Activated naive CD8-positive, alpha-beta T cell treated with anti-CD3 and anti-CD28 coated beads, Interleukin-2, amount 10 ng/mL, durations not matched to agents 7 days and 5 days (primary cell): ENCODE results near the gene TMTC1. TPM values are rescaled to one million over a fixed set of nuclear protein-coding genes. Genes with fewer than 3 reads are reported as not detected.
"Not testable (repeated sequence)": the region's sequence is repeated elsewhere in the genome, so short reads cannot be mapped to it uniquely, and the experiment has no call there.

Experiments
- ATAC-seq: fragments of 150-1000 bp; cut with Tn5 transposase; one replicate; pipeline ENCODE4 v1.10.0; 2021; ENCODE audit warnings: low read depth, moderate library complexity
- POLR2A ChIA-PET: fragments of 350-600 bp; sonication (Branson Sonifier 250); formaldehyde crosslinking; loops from one replicate; lab custom pipeline; 2021; ENCODE audit warnings: antibody characterized with exemption; lab: Charles Lee
- DNase-seq: peaks from one replicate; pipeline ENCODE4 v3.0.0; 2021
- H3K27ac Mint-ChIP-seq: one replicate; pipeline ENCODE4 v1.8.0; 2022; ENCODE audit warnings: mild to moderate bottlenecking, mixed read lengths
- H3K27me3 Mint-ChIP-seq: one replicate; pipeline ENCODE4 v1.8.0; 2022; ENCODE audit warnings: mild to moderate bottlenecking, moderate library complexity, mixed read lengths
- H3K36me3 Mint-ChIP-seq: one replicate; pipeline ENCODE4 v1.8.0; 2021; ENCODE audit warnings: mild to moderate bottlenecking, mixed read lengths
- H3K4me1 Mint-ChIP-seq: one replicate; pipeline ENCODE4 v1.8.0; 2021; ENCODE audit warnings: mixed read lengths
- H3K4me3 Mint-ChIP-seq: one replicate; pipeline ENCODE4 v1.8.0; 2022; ENCODE audit warnings: mild to moderate bottlenecking, moderate library complexity, mixed read lengths
- H3K9me3 Mint-ChIP-seq: one replicate; pipeline ENCODE4 v1.8.0; 2021; ENCODE audit warnings: mixed read lengths
- total RNA-seq, 2 experiments: library from RNA; stranded (reverse); gene quantifications; one replicate each; pipeline ENCODE4 v1.2.3, GENCODE V29; 2021

The TMTC1 gene
- total RNA-seq, 2 experiments from 2014 or later: not detected

DNA sequence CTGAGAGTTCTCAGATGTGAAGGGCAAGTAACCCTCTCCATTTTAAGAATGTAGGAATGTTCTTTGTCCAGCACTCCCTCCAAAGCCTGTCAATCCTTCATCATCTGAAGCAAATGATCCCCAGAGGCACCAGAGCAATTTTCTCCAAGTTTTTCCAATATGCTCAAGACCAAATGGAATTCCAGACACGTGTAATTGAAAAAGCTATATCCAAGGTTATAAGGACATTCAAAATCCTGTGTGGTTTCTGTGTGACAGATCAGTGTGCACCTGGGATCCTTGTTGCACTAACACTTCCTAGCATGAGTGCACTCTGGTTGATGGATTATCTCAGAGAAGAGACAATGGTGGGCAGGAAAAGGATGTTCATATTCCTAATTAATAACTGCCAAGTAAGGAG, 220.7 kb downstream of the TMTC1 start:
- Mint-ChIP-seq H3K36me3 (no peaks in the 10 kb centered on the region), H3K27me3 (peaks cover 20% of the 10 kb centered on the region), H3K4me3 (no peak overlapping the region), H3K9me3 (no peaks in the 10 kb centered on the region), H3K4me1 (peaks cover 9% of the 10 kb centered on the region), H3K27ac (no peak overlapping the region)
- POLR2A ChIA-PET: no interaction called here
- DNase-seq (no peak), ATAC-seq (no peak)

GRCh38 chr12:29562110-29562804, 221.5 kb downstream of the TMTC1 start:
- ATAC-seq: no peak
- peaks cover 9% of the 10 kb centered on the region for H3K4me1 Mint-ChIP-seq
- POLR2A ChIA-PET: no interaction called here
- H3K9me3 Mint-ChIP-seq: no peaks in the 10 kb centered on the region
- H3K27me3 Mint-ChIP-seq: peaks cover 17% of the 10 kb centered on the region
- no peak overlapping the region for H3K27ac Mint-ChIP-seq
- DNase-seq: no peak
- H3K36me3 Mint-ChIP-seq: no peaks in the 10 kb centered on the region
- H3K4me3 Mint-ChIP-seq: no peak overlapping the region

- no peak overlapping the region for H3K27ac Mint-ChIP-seq
- H3K36me3 Mint-ChIP-seq: no peaks in the 10 kb centered on the region
- POLR2A ChIA-PET: no interaction called here
- H3K4me1 Mint-ChIP-seq: peaks cover 9% of the 10 kb centered on the region
- ATAC-seq (no peak), DNase-seq (no peak)
- H3K9me3 Mint-ChIP-seq: no peaks in the 10 kb centered on the region
- H3K27me3 Mint-ChIP-seq: peaks cover 17% of the 10 kb centered on the region
- H3K4me3 Mint-ChIP-seq: no peak overlapping the region
Measured at GRCh38 chr12:29561664-29562071, 222.1 kb downstream of the TMTC1 start.

- no peak for ATAC-seq
- Mint-ChIP-seq H3K36me3 (no peaks in the 10 kb centered on the region), H3K4me3 (no peak overlapping the region), H3K27me3 (peaks cover 7% of the 10 kb centered on the region), H3K27ac (no peak overlapping the region), H3K4me1 (peaks cover 6% of the 10 kb centered on the region), H3K9me3 (no peaks in the 10 kb centered on the region)
- POLR2A ChIA-PET: no interaction called here
- DNase-seq: no peak
Measured at GRCh38 chr12:29559198-29559597, 224.5 kb downstream of the TMTC1 start.

DNA sequence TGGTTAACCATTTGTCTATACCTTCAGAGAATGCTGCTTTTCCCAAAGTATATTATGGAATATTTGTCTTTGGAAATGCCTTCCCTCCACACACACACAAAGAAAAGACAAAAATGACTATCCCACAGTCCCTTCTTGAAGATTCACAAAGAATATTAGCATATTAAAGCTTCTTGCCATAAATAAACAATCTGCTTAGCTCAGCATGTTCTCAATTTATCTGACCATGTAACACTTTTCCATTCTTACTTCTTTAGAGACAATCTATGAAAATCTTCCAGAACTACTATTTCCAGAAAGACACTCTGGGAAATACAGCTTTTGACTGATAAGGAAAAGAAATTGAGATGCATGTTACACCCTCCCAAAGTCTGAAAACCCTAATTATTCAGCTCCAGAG, 227.4 kb downstream of the TMTC1 start:
- Mint-ChIP-seq H3K36me3 (no peaks in the 10 kb centered on the region), H3K27ac (no peak overlapping the region), H3K9me3 (no peaks in the 10 kb centered on the region), H3K4me3 (no peak overlapping the region), H3K4me1 (no peaks in the 10 kb centered on the region), H3K27me3 (no peaks in the 10 kb centered on the region)
- POLR2A ChIA-PET: no interaction called here
- ATAC-seq (no peak), DNase-seq (no peak)

GRCh38 chr12:29555451-29555850, 228.3 kb downstream of the TMTC1 start:
- H3K4me1 Mint-ChIP-seq, POLR2A ChIA-PET, H3K9me3 Mint-ChIP-seq, ATAC-seq, H3K4me3 Mint-ChIP-seq, H3K27ac Mint-ChIP-seq, DNase-seq, H3K27me3 Mint-ChIP-seq, H3K36me3 Mint-ChIP-seq: not testable (repeated sequence)

DNA sequence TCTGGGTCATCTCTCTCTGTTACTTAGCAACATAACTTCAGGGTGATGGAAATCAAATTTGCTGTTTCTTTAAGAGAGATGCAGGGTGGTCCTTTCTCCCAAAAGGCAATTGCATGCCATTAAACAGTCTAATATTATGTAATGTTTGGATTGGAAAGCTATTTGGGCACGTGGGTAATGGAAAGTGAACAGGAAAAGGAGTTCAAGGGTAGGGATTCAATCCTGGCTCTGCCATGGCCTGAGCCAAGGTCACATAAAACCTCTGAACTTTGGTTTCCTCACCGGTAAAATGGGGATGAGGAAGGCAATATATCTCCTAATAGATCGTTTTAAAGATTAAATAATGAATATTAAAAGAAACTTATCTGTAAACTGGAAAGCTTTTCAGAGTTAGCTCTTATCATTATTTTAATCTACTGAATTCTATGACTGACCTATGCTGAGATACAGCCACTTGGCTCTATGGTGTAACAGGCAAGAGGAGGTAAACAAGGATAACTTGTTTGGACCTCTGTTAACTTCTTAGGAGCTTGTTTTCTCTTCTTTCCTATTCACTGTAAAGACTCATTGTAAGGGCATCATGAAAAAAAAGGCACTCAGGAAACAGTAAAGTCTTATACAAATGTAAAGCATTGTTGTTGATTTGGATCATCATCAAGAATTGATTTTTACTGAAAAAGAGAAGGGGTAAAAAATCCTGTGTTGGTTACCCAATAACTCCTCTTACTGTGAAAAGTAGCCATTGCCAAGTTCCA, 230.6 kb downstream of the TMTC1 start:
- Mint-ChIP-seq H3K9me3 (no peaks in the 10 kb centered on the region), H3K36me3 (no peaks in the 10 kb centered on the region), H3K27ac (no peak overlapping the region), H3K27me3 (no peaks in the 10 kb centered on the region), H3K4me1 (no peaks in the 10 kb centered on the region), H3K4me3 (no peak overlapping the region)
- ATAC-seq (no peak), DNase-seq (no peak)
- POLR2A ChIA-PET: no interaction called here

DNA sequence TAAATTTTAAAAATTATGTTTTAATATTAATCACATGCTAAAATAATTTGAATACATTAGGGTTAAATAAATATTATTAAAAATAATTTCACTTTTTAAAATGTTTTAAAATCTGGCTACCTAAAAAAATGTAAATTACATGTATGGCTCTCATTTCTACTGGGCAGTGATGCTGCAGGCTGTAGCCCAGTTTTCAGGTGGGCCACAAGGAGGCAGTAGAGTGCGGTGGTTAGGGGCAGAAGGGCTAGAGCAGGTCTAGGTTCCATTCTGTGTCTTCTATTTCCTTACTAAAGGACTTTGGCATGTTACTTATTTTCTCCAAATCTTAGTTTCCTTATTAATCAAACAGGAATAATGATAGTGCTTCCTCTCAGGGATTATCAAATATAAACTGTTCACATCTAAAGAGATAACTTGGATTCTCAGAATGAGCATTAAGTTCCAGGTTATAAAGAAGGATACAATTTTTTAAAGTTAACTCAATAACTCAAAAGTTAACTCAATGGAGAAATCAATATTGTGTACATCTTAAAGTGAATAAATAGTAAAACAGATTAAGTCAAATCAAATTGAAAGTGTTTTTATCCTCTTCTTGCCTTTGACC, 231.3 kb downstream of the TMTC1 start:
- POLR2A ChIA-PET: no interaction called here
- no peak for ATAC-seq
- H3K4me1 Mint-ChIP-seq: no peaks in the 10 kb centered on the region

DNA sequence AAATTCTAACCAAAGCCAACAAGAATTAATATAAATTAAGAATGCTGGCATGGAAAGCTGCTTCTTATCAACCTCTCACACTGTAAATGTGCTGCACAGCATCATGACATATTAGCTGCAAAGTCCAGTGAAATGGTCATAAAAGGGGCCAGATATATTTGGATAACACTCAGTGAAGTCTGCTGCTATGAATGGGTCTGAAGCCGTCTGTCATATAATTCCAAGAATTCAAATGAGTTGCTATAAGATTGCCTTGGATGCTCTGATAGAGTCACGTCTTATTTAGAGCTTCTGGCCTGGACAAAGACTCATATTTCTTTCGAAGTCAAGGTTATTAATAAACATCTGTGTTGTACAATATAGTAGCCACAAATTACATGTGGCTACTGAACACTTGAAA, 231.9 kb downstream of the TMTC1 start:
- peaks cover 2% of the 10 kb centered on the region for H3K27me3 Mint-ChIP-seq
- ATAC-seq (no peak), DNase-seq (no peak)
- POLR2A ChIA-PET: interaction anchor here (0.7 kb wide), 1 partner anchor 1280 kb away, joined by 3 read pairs; no protein-coding TSS in a partner anchor
- H3K9me3 Mint-ChIP-seq: no peaks in the 10 kb centered on the region
- H3K36me3 Mint-ChIP-seq: no peaks in the 10 kb centered on the region
- no peak overlapping the region for H3K27ac Mint-ChIP-seq
- no peaks in the 10 kb centered on the region for H3K4me1 Mint-ChIP-seq
- H3K4me3 Mint-ChIP-seq: no peak overlapping the region

More for the DNA sequence above, 231.3 kb downstream of the TMTC1 start:
- H3K27ac Mint-ChIP-seq: no peak overlapping the region
- H3K4me3 Mint-ChIP-seq: no peak overlapping the region
- peak; percentile 58 for DNase-seq
- no peaks in the 10 kb centered on the region for H3K9me3 Mint-ChIP-seq
- no peaks in the 10 kb centered on the region for H3K36me3 Mint-ChIP-seq
- H3K27me3 Mint-ChIP-seq: peaks cover 2% of the 10 kb centered on the region

GRCh38 chr12:29547864-29548263, 235.9 kb downstream of the TMTC1 start:
- DNase-seq: no peak
- Mint-ChIP-seq H3K27me3 (peaks cover 6% of the 10 kb centered on the region), H3K4me1 (no peaks in the 10 kb centered on the region), H3K9me3 (no peaks in the 10 kb centered on the region), H3K27ac (no peak overlapping the region), H3K36me3 (no peaks in the 10 kb centered on the region), H3K4me3 (no peak overlapping the region)
- no peak for ATAC-seq
- POLR2A ChIA-PET: no interaction called here

GRCh38 chr12:29547151-29547632, 236.6 kb downstream of the TMTC1 start:
- no peaks in the 10 kb centered on the region for H3K36me3 Mint-ChIP-seq
- DNase-seq: no peak
- no peak overlapping the region for H3K27ac Mint-ChIP-seq
- H3K4me3 Mint-ChIP-seq: no peak overlapping the region
- peaks cover 6% of the 10 kb centered on the region for H3K27me3 Mint-ChIP-seq
- ATAC-seq: no peak
- POLR2A ChIA-PET: no interaction called here
- H3K9me3 Mint-ChIP-seq: no peaks in the 10 kb centered on the region
- no peaks in the 10 kb centered on the region for H3K4me1 Mint-ChIP-seq

DNA sequence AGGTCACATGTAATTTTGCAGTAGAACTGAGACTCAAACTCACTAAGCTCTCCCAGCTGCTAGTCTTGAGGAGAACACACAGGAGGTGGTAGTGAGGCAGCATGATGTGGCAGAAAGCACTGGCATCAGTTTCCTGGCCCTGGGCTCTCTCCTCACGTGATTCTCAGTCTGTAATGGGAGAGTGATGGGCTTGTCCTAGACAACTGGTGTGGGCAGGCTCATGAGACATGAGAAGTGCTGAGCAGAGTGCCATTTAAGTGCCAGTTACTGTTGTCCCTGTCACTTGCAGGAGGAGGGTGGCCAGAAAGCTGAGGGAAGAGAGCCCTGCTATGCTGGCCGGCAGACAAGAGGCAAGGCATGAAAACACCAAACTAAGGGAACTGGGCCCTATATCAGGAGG, 237.7 kb downstream of the TMTC1 start:
- Mint-ChIP-seq H3K4me3 (no peak overlapping the region), H3K4me1 (no peaks in the 10 kb centered on the region), H3K27ac (no peak overlapping the region), H3K27me3 (peaks cover 6% of the 10 kb centered on the region), H3K9me3 (no peaks in the 10 kb centered on the region), H3K36me3 (no peaks in the 10 kb centered on the region)
- DNase-seq (no peak), ATAC-seq (no peak)
- POLR2A ChIA-PET: no interaction called here

DNA sequence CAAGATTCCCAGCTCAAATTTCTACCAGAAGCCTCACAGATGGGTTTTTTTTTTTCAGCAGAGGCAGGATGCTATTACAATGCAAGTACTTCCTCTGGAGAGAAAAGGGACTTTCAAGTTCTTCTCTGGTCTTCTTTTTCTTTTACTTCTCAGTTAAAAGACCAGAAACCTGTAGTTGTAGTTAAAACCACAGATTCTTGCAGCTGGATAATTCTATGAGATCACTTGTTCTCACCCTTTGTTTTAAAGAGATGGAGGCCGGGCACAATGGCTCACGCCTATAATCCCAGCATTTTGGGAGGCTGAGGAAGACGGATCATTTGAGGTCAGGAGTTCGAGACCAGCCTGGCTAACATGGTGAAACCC, 238.7 kb downstream of the TMTC1 start:
- Mint-ChIP-seq H3K4me1 (no peaks in the 10 kb centered on the region), H3K9me3 (no peaks in the 10 kb centered on the region), H3K4me3 (no peak overlapping the region), H3K36me3 (no peaks in the 10 kb centered on the region), H3K27ac (no peak overlapping the region), H3K27me3 (peaks cover 6% of the 10 kb centered on the region)
- ATAC-seq (no peak), DNase-seq (no peak)
- POLR2A ChIA-PET: no interaction called here
